ENCODE results near the gene PFN1.
"Not testable (repeated sequence)": the region's sequence is repeated elsewhere in the genome, so short reads cannot be mapped to it uniquely, and the experiment has no call there.

Gene PFN1

GRCh38 chr17:4945176-4945943, 3.0 kb downstream of the PFN1 start:
- no peak for DNase-seq

GRCh38 chr17:4944554-4945175, 3.7 kb downstream of the PFN1 start:
- DNase-seq: no peak

- DNase-seq: no peak
Measured at GRCh38 chr17:4944163-4944553, 4.2 kb downstream of the PFN1 start.

GRCh38 chr17:4942760-4943508, 5.4 kb downstream of the PFN1 start:
- DNase-seq: no peak

GRCh38 chr17:4941319-4941610, 7.1 kb downstream of the PFN1 start:
- no peak for DNase-seq

GRCh38 chr17:4940555-4941318, 7.6 kb downstream of the PFN1 start:
- peak; percentile 88 for DNase-seq

- DNase-seq: peak; percentile 99
Measured at GRCh38 chr17:4939796-4940554, 8.4 kb downstream of the PFN1 start, which contains the start of the genes RNF167 and SLC25A11. Gene RNF167, plus strand, starts transcription at chr17:4940268. Its CDS starts 642 bp downstream, at chr17:4940910. Gene SLC25A11, minus strand, starts transcription at chr17:4940046. Its CDS starts 136 bp downstream, at chr17:4939910.

GRCh38 chr17:4939546-4939795, 8.9 kb downstream of the PFN1 start:
- no peak for DNase-seq

- DNase-seq: no peak
Measured at GRCh38 chr17:4938688-4939545, 9.4 kb downstream of the PFN1 start.

- DNase-seq: no peak
Measured at GRCh38 chr17:4938069-4938491, 10.2 kb downstream of the PFN1 start.

- DNase-seq: no peak
Measured at GRCh38 chr17:4937553-4937952, 10.8 kb downstream of the PFN1 start.

- DNase-seq: no peak
Measured at GRCh38 chr17:4936436-4936835, 11.9 kb downstream of the PFN1 start.

GRCh38 chr17:4935650-4936049, 12.7 kb downstream of the PFN1 start:
- DNase-seq: no peak

- DNase-seq: no peak
Measured at GRCh38 chr17:4934173-4934979, 14.0 kb downstream of the PFN1 start.

GRCh38 chr17:4933646-4934045, 14.7 kb downstream of the PFN1 start:
- no peak for DNase-seq

- no peak for DNase-seq
Measured at GRCh38 chr17:4932756-4933155, 15.6 kb downstream of the PFN1 start.

GRCh38 chr17:4931963-4932362, 16.4 kb downstream of the PFN1 start, which contains the start of gene GP1BA:
Gene GP1BA, plus strand, starts transcription at chr17:4932277. Its CDS starts 328 bp downstream, at chr17:4932605.
- DNase-seq: no peak

GRCh38 chr17:4928881-4929280, 19.4 kb downstream of the PFN1 start:
- DNase-seq: no peak

GRCh38 chr17:4926577-4927335, 21.6 kb downstream of the PFN1 start:
- not testable (repeated sequence) for DNase-seq

- DNase-seq: no peak
Measured at GRCh38 chr17:4921320-4921719, 27.0 kb downstream of the PFN1 start.
